ENCODE results near the gene RGS7BP.

- TF ChIP-seq ZNF274 (IDR thresholded peaks at IDR 0.05; ENCODE audit: low read depth, low read length): no peak
- no peak for TF ChIP-seq YY1 (IDR thresholded peaks at IDR 0.05; ENCODE audit: insufficient read depth, insufficient read length)
- TF ChIP-seq SUZ12 (IDR thresholded peaks at IDR 0.05; ENCODE audit: extremely low read depth, insufficient read depth, insufficient read length): no peak
Observed at GRCh38 chr5:64458948-64459347, 46.9 kb upstream of the RGS7BP start.
